ENCODE measurements around the gene FAR2.
"Not testable (repeated sequence)": the region's sequence is repeated elsewhere in the genome, so short reads cannot be mapped to it uniquely, and the experiment has no call there.

Gene FAR2

GRCh38 chr12:29346769-29347421 lies 197.8 kb downstream of the FAR2 start:
- no peak for DNase-seq

GRCh38 chr12:29350080-29350479 lies 201.0 kb downstream of the FAR2 start:
- peak; percentile 62 for DNase-seq

- DNase-seq, result no peak
These were observed 205.9 kb downstream of the FAR2 start for GRCh38 chr12:29354954-29355353.

GRCh38 chr12:29365091-29365490 lies 216.0 kb downstream of the FAR2 start:
- no peak for DNase-seq

- DNase-seq, result no peak
These were observed 224.9 kb downstream of the FAR2 start for GRCh38 chr12:29374012-29374411.

- DNase-seq, result no peak
These were observed 225.8 kb downstream of the FAR2 start for GRCh38 chr12:29374913-29375312.

- DNase-seq, result no peak
These were observed 227.0 kb downstream of the FAR2 start for GRCh38 chr12:29376118-29376517.

GRCh38 chr12:29380536-29381523 lies 231.8 kb downstream of the FAR2 start, which contains the start of gene ERGIC2:
ERGIC2 (minus strand) TSS chr12:29381172; CDS start chr12:29371633, 9,539 bp downstream.
- DNase-seq, result peak; percentile 100

- DNase-seq, result no peak
These were observed 233.2 kb downstream of the FAR2 start for GRCh38 chr12:29382251-29382650.

- not testable (repeated sequence) for DNase-seq
These were observed 236.1 kb downstream of the FAR2 start for GRCh38 chr12:29385194-29385593.

Data from NCI-H1105 treated with DMSO at 0.1 percent for 48 hours (cell line).